Motor neuron (in vitro differentiated cells): Measurements from ENCODE around the gene CHD6. TPM values are rescaled to one million over a fixed set of nuclear protein-coding genes. Genes with fewer than 3 reads are reported as not detected.
A peak's percentile ranks its signal among the peaks of the same experiment; 100 is the strongest.

Experiments used
- ATAC-seq, 8 experiments: fragments of 200-7000 bp; cut with Tn5 transposase; replicated peaks in 6 of 8; 2 replicates each; pipeline ENCODE4 v1.8.0; 2021; ENCODE audit warnings: mild to moderate bottlenecking in 8 of 8, moderate library complexity in 8 of 8
- H3K27ac ChIP-seq, 2 donors: fragments of 250-450 bp; sonication (Bioruptor Pico); 2 replicates each; pipeline ENCODE4 v1.9.0; 2021; ENCODE audit warnings: antibody characterized with exemption in 2 of 2, mild to moderate bottlenecking in 2 of 2, moderate library complexity in 1 of 2
- H3K4me1 ChIP-seq, 2 donors: fragments of 250-450 bp; sonication (Bioruptor Pico); replicated peaks in 1 of 2; 2 replicates each; pipeline ENCODE4 v1.6.1; 2021; ENCODE audit warnings: antibody characterized with exemption in 2 of 2, mild to moderate bottlenecking in 2 of 2, moderate library complexity in 1 of 2
- H3K4me3 ChIP-seq, 5 donors: fragments of 250-450 bp; sonication (Bioruptor Pico); 2 replicates each; pipeline ENCODE4 v1.9.0; 2021; ENCODE audit warnings: antibody characterized with exemption in 5 of 5, mild to moderate bottlenecking in 5 of 5, moderate library complexity in 4 of 5
- WGBS, 10 experiments: fragments of 450-650 bp; shearing (Covaris generic); methylation state at CpG; one replicate each; pipeline ENCODE4 v1.0.0; 2022; 5-methylcytosine and 5-hydroxymethylcytosine counted together
- in situ Hi-C, 9 experiments: fragments of 400-800 bp; cut with MboI; loops; one replicate each; pipeline ENCODE4 v1.15.0; 2021; ENCODE audit warnings: low sequenced_read_pairs in 9 of 9, low pct_unique_long_range_greater_than_20kb in 2 of 9; ENCODE audit not compliant: unreplicated experiment in 9 of 9
- total RNA-seq, 8 experiments: library from RNA; unstranded; fragments of 300-600 nt; gene quantifications; 2 replicates each; pipeline versions ENCODE4 v1.2.3 to v1.2.4, GENCODE V29; 2022

The CHD6 gene
- total RNA-seq, 8 experiments from 2014 or later = 19.4 to 59.2 (median 37.5) TPM

DNA sequence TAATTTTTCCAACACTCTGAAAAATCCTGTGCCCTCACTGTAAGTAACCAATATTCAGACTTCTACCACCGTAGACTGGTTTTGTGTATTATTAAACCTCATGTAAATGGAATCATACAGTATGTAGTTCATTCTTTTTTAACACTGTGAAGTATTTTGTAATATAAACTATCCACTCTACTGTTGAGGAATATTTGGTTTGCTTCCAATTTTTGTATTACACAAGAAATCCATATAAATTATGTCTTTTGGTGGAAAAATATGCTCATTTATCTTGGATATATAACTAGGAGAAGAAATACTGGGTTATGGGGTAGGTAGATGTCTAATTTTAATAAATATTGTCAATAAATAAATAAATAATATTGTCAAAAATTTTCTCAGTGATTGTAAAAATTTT lies 116.8 kb downstream of the CHD6 start:
- H3K4me1 ChIP-seq = no peaks in the 10 kb centered on the region
- WGBS, 10 experiments = 25 to 100% (median 58%) methylated on average over 1 of the region's 1 CpG; no CpG with 5 or more reads in 2 of the 10 experiments
- in situ Hi-C loops = no loop called here
- H3K4me3 ChIP-seq = no peak overlapping the region
- no peak overlapping the region for H3K27ac ChIP-seq
- no peak for ATAC-seq

- peak in 1 of 8 experiments; percentile 71 for ATAC-seq
- 17 to 96% (median 70%) methylated on average over 1 to 4 of the region's 4 CpGs; no CpG with 5 or more reads in 1 of the 10 experiments for WGBS, 10 experiments
- no peak overlapping the region for H3K27ac ChIP-seq
- in situ Hi-C loops = no loop called here
- H3K4me1 ChIP-seq = no peaks in the 10 kb centered on the region
- H3K4me3 ChIP-seq = no peak overlapping the region
These were observed 118.0 kb downstream of the CHD6 start for GRCh38 chr20:41499961-41500725.

DNA sequence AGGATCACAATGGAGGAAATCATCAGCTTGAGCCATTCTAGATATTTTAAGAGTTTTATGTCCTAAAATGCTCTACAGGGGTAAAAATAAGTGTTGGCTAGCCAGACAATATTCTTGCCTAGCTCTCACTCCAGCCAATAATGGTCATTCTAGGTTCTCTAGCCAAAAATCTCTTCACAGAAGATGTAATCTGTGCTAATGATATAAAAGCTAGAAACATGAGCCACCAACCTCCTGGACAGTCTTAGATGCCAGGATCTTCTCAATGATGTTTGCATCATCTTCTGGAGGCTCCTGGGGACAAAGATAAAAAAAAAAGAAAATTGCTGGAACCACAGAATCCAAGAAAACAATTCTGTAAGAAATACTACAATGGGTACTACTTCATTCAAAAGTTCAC lies 119.1 kb downstream of the CHD6 start:
- in situ Hi-C loops = no loop called here
- Histone ChIP-seq H3K4me3 (no peak overlapping the region), H3K27ac (no peak overlapping the region), H3K4me1 (no peaks in the 10 kb centered on the region)
- ATAC-seq = no peak

DNA sequence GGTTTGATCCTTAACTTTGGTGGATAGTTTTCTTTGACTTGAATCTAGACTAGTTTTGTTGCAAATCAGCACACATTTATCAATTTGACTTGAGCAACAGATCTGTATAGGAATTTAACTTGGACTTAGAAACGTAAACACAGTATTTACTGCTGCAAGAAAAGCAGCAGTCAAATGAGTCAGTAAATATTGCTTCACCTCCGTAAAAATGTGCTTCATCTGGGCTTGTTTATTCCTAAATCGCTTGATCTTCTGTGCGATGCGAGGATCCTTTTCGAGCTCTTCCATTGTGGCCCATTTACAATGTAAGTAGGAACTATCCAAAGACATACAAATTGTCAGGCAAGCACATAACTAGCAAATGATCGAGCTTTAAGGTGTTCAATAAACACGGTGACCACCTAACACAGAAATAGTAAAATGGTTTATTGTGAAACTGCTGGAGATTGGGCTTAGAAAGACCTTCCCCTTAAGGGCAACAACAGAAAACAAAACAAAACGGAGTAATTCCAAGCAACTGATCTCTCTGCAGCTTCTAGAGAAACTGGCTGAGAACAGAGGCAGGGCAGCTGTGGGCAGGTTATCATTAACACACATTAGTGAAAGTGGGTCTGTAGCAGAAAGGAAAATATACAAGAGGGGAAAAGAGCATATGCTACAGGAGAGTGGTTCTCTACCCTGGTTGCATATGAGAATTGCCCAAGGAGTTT lies 120.8 kb downstream of the CHD6 start:
- H3K27ac ChIP-seq = no peak overlapping the region
- no peak overlapping the region for H3K4me3 ChIP-seq
- in situ Hi-C loops = no loop called here
- WGBS, 10 experiments = 61 to 98% (median 92%) methylated on average over 1 to 9 of the region's 9 CpGs
- H3K4me1 ChIP-seq = no peaks in the 10 kb centered on the region
- no peak for ATAC-seq

GRCh38 chr20:41494451-41494850 lies 123.7 kb downstream of the CHD6 start:
- Histone ChIP-seq H3K4me3 (no peak overlapping the region), H3K27ac (no peak overlapping the region), H3K4me1 (no peaks in the 10 kb centered on the region)
- in situ Hi-C loops = no loop called here
- no peak for ATAC-seq
- WGBS, 10 experiments = 69 to 100% (median 92%) methylated on average over 2 to 4 of the region's 4 CpGs; no CpG with 5 or more reads in 1 of the 10 experiments

- Histone ChIP-seq H3K4me1 (no peaks in the 10 kb centered on the region), H3K27ac (no peak overlapping the region), H3K4me3 (no peak overlapping the region)
- in situ Hi-C loops = no loop called here
- no peak for ATAC-seq
- WGBS, 10 experiments = 83 to 100% (median 86%) methylated on average over 1 of the region's 1 CpG; no CpG with 5 or more reads in 7 of the 10 experiments
These were observed 134.6 kb downstream of the CHD6 start for GRCh38 chr20:41483553-41483930.

DNA sequence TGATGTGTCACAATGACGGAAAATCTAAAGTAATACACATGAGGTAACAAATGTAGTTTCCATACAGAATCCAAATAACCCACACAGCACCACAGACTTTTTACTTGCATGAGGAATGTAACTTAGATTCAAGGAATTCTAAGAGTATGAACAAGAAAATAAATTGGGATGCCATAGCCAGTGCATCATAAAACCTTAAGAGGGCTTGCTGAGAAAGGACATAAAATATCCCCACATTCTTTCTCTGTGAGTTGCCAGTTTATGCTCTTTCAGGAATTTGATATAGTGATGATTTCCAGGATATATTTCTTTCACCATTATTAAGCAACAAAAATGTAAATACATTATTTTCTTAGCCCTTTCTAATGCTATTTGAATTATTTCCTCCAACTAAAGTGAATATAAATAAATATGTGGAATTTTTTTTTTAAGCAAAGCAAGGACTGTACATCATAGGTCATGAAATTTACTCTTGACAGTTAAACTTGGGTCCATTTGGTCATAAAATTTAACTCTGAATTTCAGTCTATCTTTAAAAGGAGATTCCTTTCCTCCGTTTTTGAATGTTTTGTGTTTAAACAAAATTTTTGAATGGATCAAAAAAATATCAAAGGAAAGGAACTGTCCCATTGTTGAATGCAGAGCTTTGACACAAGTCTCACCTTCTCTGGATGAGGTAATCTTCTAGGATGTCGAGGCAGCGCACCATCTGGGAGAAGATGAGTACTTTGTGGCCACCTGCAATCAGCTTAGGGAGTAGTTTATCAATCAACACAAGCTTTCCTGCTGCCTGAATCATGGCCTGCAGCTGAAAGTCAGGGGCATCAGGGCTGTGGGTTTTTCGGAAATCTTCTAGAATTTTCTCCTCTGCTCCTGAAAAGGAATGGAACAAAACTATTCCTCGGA lies 135.3 kb downstream of the CHD6 start:
- H3K4me1 ChIP-seq = no peaks in the 10 kb centered on the region
- H3K27ac ChIP-seq = no peak overlapping the region
- in situ Hi-C loops = no loop called here
- H3K4me3 ChIP-seq = no peak overlapping the region
- ATAC-seq = peak in 3 of 8 experiments; percentile 31 to 52 (median 45)
- 48 to 100% (median 87%) methylated on average over 2 to 6 of the region's 6 CpGs for WGBS, 10 experiments

DNA sequence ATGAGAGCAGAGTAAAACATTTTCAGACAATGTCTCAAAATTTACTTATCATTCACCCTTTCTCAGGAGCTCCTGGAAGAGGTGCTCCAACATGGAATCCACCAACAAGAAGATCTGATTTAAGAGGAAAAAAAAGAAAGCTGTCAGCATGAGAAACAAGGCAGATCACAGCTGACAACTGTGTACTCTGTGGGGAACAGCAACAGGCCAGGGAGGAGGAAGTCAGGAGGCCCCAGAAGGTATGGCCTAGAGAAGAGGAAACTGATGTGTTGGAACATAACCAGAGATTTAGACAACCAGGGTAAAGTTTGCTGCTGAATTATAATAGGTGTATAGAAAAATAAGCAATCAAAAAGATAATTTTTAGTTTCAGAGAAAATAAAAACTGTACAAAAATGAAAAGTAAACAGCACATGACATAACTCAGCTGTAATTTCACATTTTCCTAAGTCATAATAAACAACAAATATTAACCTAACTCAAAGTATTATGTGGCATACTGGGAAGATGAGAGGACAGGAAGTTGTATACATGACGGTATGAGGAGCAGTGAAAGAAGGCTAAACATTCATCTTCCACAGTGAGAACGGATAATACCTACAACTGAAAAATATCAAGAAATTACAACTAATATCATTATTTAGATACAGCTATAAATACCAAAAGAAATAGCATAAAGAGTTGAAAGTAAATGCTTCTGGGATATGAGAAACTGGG lies 138.0 kb downstream of the CHD6 start:
- ATAC-seq = no peak
- in situ Hi-C loops = no loop called here
- H3K4me1 ChIP-seq = peaks cover 10 to 12% of the 10 kb centered on the region in 2 donors
- H3K27ac ChIP-seq = no peak overlapping the region
- 65 to 100% (median 98%) methylated on average over 1 to 2 of the region's 2 CpGs for WGBS, 10 experiments
- H3K4me3 ChIP-seq = no peak overlapping the region

- H3K4me3 ChIP-seq = no peak overlapping the region
- no peak for ATAC-seq
- in situ Hi-C loops = no loop called here
- WGBS, 10 experiments = 59 to 100% (median 95%) methylated on average over 1 of the region's 1 CpG; no CpG with 5 or more reads in 1 of the 10 experiments
- peaks cover 13 to 18% of the 10 kb centered on the region in 2 donors for H3K4me1 ChIP-seq
- H3K27ac ChIP-seq = no peak overlapping the region
These were observed 139.1 kb downstream of the CHD6 start for GRCh38 chr20:41479113-41479512.

- no peak for ATAC-seq
- Histone ChIP-seq H3K27ac (no peak overlapping the region), H3K4me1 (peaks cover 13 to 18% of the 10 kb centered on the region in 2 donors), H3K4me3 (no peak overlapping the region)
- 83 to 100% (median 100%) methylated on average over 1 of the region's 1 CpG; no CpG with 5 or more reads in 3 of the 10 experiments for WGBS, 10 experiments
- in situ Hi-C loops = no loop called here
These were observed 140.2 kb downstream of the CHD6 start for GRCh38 chr20:41478026-41478425.

DNA sequence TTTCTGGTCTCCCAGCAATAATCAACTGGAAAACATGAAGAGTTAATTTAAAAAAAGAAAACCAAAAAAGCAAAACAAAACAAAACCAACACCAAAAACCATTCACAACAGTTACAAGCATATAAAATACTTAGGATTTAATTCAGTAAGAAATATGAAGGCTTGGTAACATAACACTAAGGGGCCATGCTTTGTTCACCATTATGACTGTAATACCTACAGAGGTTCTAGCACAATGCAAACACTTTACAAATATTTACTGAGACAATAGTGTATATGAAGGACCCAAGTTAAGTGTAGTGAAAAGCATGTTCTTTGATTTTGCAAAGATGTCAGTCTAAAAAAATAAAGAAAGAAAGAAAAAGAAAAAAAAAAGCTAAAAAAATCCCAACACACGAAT lies 141.7 kb downstream of the CHD6 start:
- H3K27ac ChIP-seq = no peak overlapping the region
- H3K4me3 ChIP-seq = no peak overlapping the region
- in situ Hi-C loops = no loop called here
- peaks cover 13 to 18% of the 10 kb centered on the region in 2 donors for H3K4me1 ChIP-seq
- peak in 1 of 8 experiments; percentile 23 for ATAC-seq
- WGBS, 10 experiments = 43 to 100% (median 86%) methylated on average over 1 of the region's 1 CpG; no CpG with 5 or more reads in 3 of the 10 experiments

- Histone ChIP-seq H3K4me3 (no peak overlapping the region), H3K27ac (no peak overlapping the region), H3K4me1 (peaks cover 13 to 18% of the 10 kb centered on the region in 2 donors)
- peak; percentile 31 to 85 (median 56) for ATAC-seq
- in situ Hi-C loops = no loop called here
These were observed 142.2 kb downstream of the CHD6 start for GRCh38 chr20:41476013-41476441.
